Neural crest cell (in vitro differentiated cells): ENCODE measurements around the gene GHRHR. TPM values are rescaled to one million over a fixed set of nuclear protein-coding genes. Genes with fewer than 3 reads are reported as not detected.

Experiments used
- DNase-seq: peaks from one replicate; pipeline ENCODE4 v3.0.0; 2021; ENCODE audit warnings: low read depth, mixed read lengths, low spot score
- H3K27ac Mint-ChIP-seq: one replicate; pipeline ENCODE4 v1.8.0; 2021; ENCODE audit warnings: mild to moderate bottlenecking, mixed read lengths; ENCODE audit not compliant: unreplicated experiment
- H3K27me3 Mint-ChIP-seq: 2 replicates; pipeline ENCODE4 v1.8.0; 2021; ENCODE audit warnings: low read depth, mild to moderate bottlenecking, mixed read lengths
- H3K36me3 Mint-ChIP-seq: 2 replicates; pipeline ENCODE4 v1.8.0; 2021; ENCODE audit warnings: low read depth, mild to moderate bottlenecking, mixed read lengths
- H3K4me1 Mint-ChIP-seq: 2 replicates; pipeline ENCODE4 v1.8.0; 2021; ENCODE audit warnings: mixed read lengths
- H3K4me3 Mint-ChIP-seq: one replicate; pipeline ENCODE4 v1.8.0; 2021; ENCODE audit warnings: mild to moderate bottlenecking, mixed read lengths
- H3K9me3 Mint-ChIP-seq: 2 replicates; pipeline ENCODE4 v1.8.0; 2021; ENCODE audit warnings: mixed read lengths
- total RNA-seq: library from RNA; stranded (reverse); gene quantifications from 2 replicates; pipeline ENCODE4 v1.2.1, GENCODE V29; 2021
- TF ChIP-seq, protein P1 (sequence below): fragments of 200-600 bp; sonication (generic); conservative IDR thresholded peaks from 2 replicates; pipeline ENCODE4 v1.5.0; 2021; ENCODE audit warnings: antibody characterized with exemption, mild to moderate bottlenecking

GHRHR gene
- total RNA-seq, 1 donor from 2014 or later, result not detected

DNA sequence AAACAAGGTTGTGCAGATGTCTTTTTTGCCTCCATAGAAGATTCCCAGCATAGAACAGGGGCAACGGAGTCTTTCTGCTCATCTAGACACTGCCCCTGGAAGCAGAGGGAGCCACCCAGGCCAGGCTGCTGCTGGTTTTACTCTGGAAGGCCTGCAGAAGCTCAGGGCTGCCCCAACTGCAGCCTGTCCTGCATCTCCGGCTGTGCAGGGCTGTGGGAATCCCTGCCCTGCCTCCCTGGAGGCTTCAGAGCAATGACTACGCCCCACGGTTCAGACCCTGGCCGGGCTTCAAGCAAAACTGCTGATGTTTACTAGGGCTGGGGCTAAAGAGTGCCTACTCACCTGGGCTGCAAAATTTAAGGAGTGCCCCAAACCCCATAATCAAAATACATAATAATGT lies 43.9 kb downstream of the GHRHR start:
- no peak for DNase-seq
- TF ChIP-seq, protein P1, sequence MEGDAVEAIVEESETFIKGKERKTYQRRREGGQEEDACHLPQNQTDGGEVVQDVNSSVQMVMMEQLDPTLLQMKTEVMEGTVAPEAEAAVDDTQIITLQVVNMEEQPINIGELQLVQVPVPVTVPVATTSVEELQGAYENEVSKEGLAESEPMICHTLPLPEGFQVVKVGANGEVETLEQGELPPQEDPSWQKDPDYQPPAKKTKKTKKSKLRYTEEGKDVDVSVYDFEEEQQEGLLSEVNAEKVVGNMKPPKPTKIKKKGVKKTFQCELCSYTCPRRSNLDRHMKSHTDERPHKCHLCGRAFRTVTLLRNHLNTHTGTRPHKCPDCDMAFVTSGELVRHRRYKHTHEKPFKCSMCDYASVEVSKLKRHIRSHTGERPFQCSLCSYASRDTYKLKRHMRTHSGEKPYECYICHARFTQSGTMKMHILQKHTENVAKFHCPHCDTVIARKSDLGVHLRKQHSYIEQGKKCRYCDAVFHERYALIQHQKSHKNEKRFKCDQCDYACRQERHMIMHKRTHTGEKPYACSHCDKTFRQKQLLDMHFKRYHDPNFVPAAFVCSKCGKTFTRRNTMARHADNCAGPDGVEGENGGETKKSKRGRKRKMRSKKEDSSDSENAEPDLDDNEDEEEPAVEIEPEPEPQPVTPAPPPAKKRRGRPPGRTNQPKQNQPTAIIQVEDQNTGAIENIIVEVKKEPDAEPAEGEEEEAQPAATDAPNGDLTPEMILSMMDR, result no peak
- H3K9me3 Mint-ChIP-seq, result peaks cover 7% of the 10 kb centered on the region
- H3K36me3 Mint-ChIP-seq, result peaks cover 5% of the 10 kb centered on the region
- no peak overlapping the region for H3K27ac Mint-ChIP-seq
- H3K27me3 Mint-ChIP-seq, result peaks cover 11% of the 10 kb centered on the region
- no peak overlapping the region for H3K4me3 Mint-ChIP-seq
- no peaks in the 10 kb centered on the region for H3K4me1 Mint-ChIP-seq

- peaks cover 9% of the 10 kb centered on the region for H3K27me3 Mint-ChIP-seq
- H3K4me1 Mint-ChIP-seq, result no peaks in the 10 kb centered on the region
- TF ChIP-seq, protein P1, result no peak
- DNase-seq, result no peak
- H3K4me3 Mint-ChIP-seq, result no peak overlapping the region
- peaks cover 7% of the 10 kb centered on the region for H3K36me3 Mint-ChIP-seq
- H3K27ac Mint-ChIP-seq, result no peak overlapping the region
- H3K9me3 Mint-ChIP-seq, result peaks cover 10% of the 10 kb centered on the region
These were observed 51.1 kb downstream of the GHRHR start for GRCh38 chr7:31014826-31015225.

GRCh38 chr7:31017032-31017675 lies 53.4 kb downstream of the GHRHR start:
- H3K27ac Mint-ChIP-seq, result no peak overlapping the region

GRCh38 chr7:31017721-31018120 lies 54.0 kb downstream of the GHRHR start:
- peaks cover 2% of the 10 kb centered on the region for H3K36me3 Mint-ChIP-seq
- H3K9me3 Mint-ChIP-seq, result peaks cover 2% of the 10 kb centered on the region
- H3K27ac Mint-ChIP-seq, result no peak overlapping the region
- TF ChIP-seq, protein P1, result no peak
- H3K4me1 Mint-ChIP-seq, result no peaks in the 10 kb centered on the region
- no peak for DNase-seq
- peaks cover 3% of the 10 kb centered on the region for H3K27me3 Mint-ChIP-seq
- H3K4me3 Mint-ChIP-seq, result no peak overlapping the region

More at GRCh38 chr7:31017032-31017675, 53.4 kb downstream of the GHRHR start:
- H3K9me3 Mint-ChIP-seq, result peaks cover 2% of the 10 kb centered on the region
- TF ChIP-seq, protein P1, result no peak
- peaks cover 2% of the 10 kb centered on the region for H3K36me3 Mint-ChIP-seq
- H3K4me1 Mint-ChIP-seq, result no peaks in the 10 kb centered on the region
- DNase-seq, result no peak
- peaks cover 3% of the 10 kb centered on the region for H3K27me3 Mint-ChIP-seq
- no peak overlapping the region for H3K4me3 Mint-ChIP-seq

DNA sequence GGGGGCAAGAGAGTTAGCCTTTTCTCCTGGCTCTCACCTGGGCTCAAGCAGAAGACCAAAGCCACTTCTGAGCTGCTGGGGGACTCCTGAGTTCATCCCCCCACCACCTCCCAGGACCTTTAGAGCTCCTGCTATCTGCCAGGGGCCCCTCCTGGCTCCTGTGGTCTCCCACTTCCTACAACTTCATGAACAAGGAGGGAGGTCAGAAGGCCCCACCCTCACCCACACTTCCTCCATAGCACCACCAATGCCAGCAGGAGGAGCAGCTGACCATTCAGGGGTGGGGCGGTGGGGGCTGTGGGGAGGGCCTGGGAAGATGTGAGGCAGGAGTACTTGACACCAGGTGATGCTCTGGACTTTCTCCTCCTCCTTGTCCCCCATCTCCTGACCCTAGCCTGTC lies 55.8 kb downstream of the GHRHR start:
- H3K9me3 Mint-ChIP-seq, result no peaks in the 10 kb centered on the region
- H3K4me1 Mint-ChIP-seq, result no peaks in the 10 kb centered on the region
- no peaks in the 10 kb centered on the region for H3K36me3 Mint-ChIP-seq
- no peak overlapping the region for H3K27ac Mint-ChIP-seq
- TF ChIP-seq, protein P1, result no peak
- no peak overlapping the region for H3K4me3 Mint-ChIP-seq
- peaks cover 3% of the 10 kb centered on the region for H3K27me3 Mint-ChIP-seq
- no peak for DNase-seq
